ENCODE data around the gene DLGAP1. TPM values are rescaled to one million over a fixed set of nuclear protein-coding genes. Genes with fewer than 3 reads are reported as not detected.
A peak's percentile ranks its signal among the peaks of the same experiment; 100 is the strongest.

The DLGAP1 gene
- total and polyA plus RNA-seq, 2 of the 13 experiments (the other 11 are each of a cell fraction or from before 2014, with no cell fraction given) = 0.01 TPM; not detected in 1

DNA sequence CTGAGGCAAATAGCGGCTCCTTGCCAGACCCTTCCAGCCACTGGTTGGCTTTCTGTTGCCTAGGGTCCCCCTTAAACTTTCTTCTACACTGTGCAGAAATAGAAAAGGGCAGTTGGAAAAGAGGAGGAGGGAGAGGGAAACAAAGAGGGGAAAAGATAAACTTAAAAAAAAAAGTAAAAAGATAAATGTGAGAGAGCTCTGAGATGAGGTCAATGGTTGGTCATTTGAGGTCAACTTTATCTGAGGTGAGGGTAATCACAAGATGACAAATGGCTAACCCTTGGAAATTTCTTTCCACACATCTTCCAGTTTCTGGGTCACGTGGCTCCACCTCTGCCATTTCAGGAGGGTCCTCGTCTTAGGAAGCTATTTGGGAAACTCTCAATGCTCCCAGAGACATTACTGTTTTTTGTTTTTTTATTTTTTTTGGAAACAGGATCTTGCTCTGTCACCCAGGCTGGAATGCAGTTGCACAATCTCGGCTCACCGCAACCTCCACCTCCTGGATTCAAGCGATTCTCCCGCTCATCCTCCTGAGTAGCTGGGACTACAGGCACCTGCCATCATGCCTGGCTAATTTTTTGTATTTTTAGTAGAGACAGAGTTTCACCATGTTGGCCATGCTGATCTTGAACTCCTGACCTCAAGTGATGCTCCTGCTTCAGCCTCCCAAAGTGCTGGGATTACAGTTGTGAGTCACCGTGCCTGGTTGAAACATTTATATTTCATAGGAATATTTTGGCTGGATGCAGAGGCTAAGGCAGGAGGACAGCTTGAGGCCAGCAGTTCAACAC is 805.3 kb downstream of the DLGAP1 start (continued):
- TF ChIP-seq HNRNPK (IDR thresholded peaks at IDR 0.05; ENCODE audit: low read depth, low read length, poor library complexity, severe bottlenecking) (peak; percentile 86), CBX5 (CRISPR knock-in tag; IDR thresholded peaks at IDR 0.05; ENCODE audit: borderline replicate concordance) (peak; percentile 72; the same call in 1 of the 2 replicates), ZNF3 (CRISPR knock-in tag; IDR thresholded peaks at IDR 0.05) (no peak), RARA (CRISPR knock-in tag; IDR thresholded peaks at IDR 0.05) (peak; percentile 77), ASH2L (IDR thresholded peaks at IDR 0.05; ENCODE audit: insufficient read length, low read depth, low read length) (peak; percentile 33), NR2F6 (IDR thresholded peaks at IDR 0.05) (peak; percentile 70), NR2F6 (CRISPR knock-in tag; IDR thresholded peaks at IDR 0.05) (peak; percentile 79), FOXA3 (CRISPR knock-in tag; IDR thresholded peaks at IDR 0.05) (0 out of 2 replicates have a peak, but pooled peaks have one; percentile 16), HDAC1 (CRISPR knock-in tag; IDR thresholded peaks at IDR 0.05) (0 out of 2 replicates have a peak, but pooled peaks have one; percentile 25), ZNF550 (CRISPR knock-in tag; IDR thresholded peaks at IDR 0.05; ENCODE audit: borderline replicate concordance) (no peak), SAP130 (CRISPR knock-in tag; IDR thresholded peaks at IDR 0.05; ENCODE audit: low read depth) (peak; percentile 12; the same call in 1 of the 2 replicates), ZMYM4 (CRISPR knock-in tag; IDR thresholded peaks at IDR 0.05) (peak; percentile 35; the same call in 1 of the 2 replicates), HOXA5 (CRISPR knock-in tag; IDR thresholded peaks at IDR 0.05) (0 out of 2 replicates have a peak, but pooled peaks have one; percentile 28), ZNF556 (CRISPR knock-in tag; IDR thresholded peaks at IDR 0.05; ENCODE audit: borderline replicate concordance) (0 out of 2 replicates have a peak, but pooled peaks have one; percentile 31), FOSL2 (CRISPR knock-in tag; IDR thresholded peaks at IDR 0.05) (peak; percentile 84), ZFP36L1 (CRISPR knock-in tag; IDR thresholded peaks at IDR 0.05) (no peak), NCOA2 (CRISPR knock-in tag; IDR thresholded peaks at IDR 0.05) (peak; percentile 72), DMAP1 (CRISPR knock-in tag; IDR thresholded peaks at IDR 0.05) (0 out of 2 replicates have a peak, but pooled peaks have one; percentile 17), MEF2D (CRISPR knock-in tag; IDR thresholded peaks at IDR 0.05) (no peak)
- TF ChIP-seq, protein P1, sequence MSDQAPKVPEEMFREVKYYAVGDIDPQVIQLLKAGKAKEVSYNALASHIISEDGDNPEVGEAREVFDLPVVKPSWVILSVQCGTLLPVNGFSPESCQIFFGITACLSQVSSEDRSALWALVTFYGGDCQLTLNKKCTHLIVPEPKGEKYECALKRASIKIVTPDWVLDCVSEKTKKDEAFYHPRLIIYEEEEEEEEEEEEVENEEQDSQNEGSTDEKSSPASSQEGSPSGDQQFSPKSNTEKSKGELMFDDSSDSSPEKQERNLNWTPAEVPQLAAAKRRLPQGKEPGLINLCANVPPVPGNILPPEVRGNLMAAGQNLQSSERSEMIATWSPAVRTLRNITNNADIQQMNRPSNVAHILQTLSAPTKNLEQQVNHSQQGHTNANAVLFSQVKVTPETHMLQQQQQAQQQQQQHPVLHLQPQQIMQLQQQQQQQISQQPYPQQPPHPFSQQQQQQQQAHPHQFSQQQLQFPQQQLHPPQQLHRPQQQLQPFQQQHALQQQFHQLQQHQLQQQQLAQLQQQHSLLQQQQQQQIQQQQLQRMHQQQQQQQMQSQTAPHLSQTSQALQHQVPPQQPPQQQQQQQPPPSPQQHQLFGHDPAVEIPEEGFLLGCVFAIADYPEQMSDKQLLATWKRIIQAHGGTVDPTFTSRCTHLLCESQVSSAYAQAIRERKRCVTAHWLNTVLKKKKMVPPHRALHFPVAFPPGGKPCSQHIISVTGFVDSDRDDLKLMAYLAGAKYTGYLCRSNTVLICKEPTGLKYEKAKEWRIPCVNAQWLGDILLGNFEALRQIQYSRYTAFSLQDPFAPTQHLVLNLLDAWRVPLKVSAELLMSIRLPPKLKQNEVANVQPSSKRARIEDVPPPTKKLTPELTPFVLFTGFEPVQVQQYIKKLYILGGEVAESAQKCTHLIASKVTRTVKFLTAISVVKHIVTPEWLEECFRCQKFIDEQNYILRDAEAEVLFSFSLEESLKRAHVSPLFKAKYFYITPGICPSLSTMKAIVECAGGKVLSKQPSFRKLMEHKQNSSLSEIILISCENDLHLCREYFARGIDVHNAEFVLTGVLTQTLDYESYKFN (CRISPR knock-in tag; conservative IDR thresholded peaks at IDR 0.05) = peak; percentile 52

Measured in HepG2 (cell line).